Fibroblast of lung (primary cell): Measurements from ENCODE around the gene RBPJL. TPM values are rescaled to one million over a fixed set of nuclear protein-coding genes. Genes with fewer than 3 reads are reported as not detected.

Source experiments
- DNase-seq, 2 donors: peaks; one replicate each; pipeline versions ENCODE4 v3.0.0 to v3.0.0-alpha.2; 2010; ENCODE audit warnings: low read depth in 2 of 2
- H2AFZ ChIP-seq: 2 replicates; pipeline ENCODE4 v1.5.1; 2012; ENCODE audit warnings: low read length, control low read depth, inconsistent platforms
- H3K27ac ChIP-seq: 2 replicates; pipeline ENCODE4 v1.5.1; 2011; ENCODE audit warnings: low read length, control low read depth; ENCODE audit not compliant: insufficient read depth
- H3K27me3 ChIP-seq: 2 replicates; pipeline ENCODE4 v1.5.1; 2011; ENCODE audit warnings: mild to moderate bottlenecking, low read length; ENCODE audit not compliant: control insufficient read depth, insufficient read depth
- H3K36me3 ChIP-seq: 2 replicates; pipeline ENCODE4 v1.5.1; 2011; ENCODE audit warnings: low read length; ENCODE audit not compliant: control insufficient read depth, insufficient read depth
- H3K4me1 ChIP-seq: 2 replicates; pipeline ENCODE4 v1.5.1; 2011; ENCODE audit warnings: low read length; ENCODE audit not compliant: control insufficient read depth, insufficient read depth; ENCODE audit errors: extremely low read depth
- H3K4me2 ChIP-seq: 2 replicates; pipeline ENCODE4 v1.5.1; 2011; ENCODE audit warnings: low read length, control low read depth; ENCODE audit not compliant: insufficient read depth; ENCODE audit errors: extremely low read depth
- H3K4me3 ChIP-seq, 4 experiments: fragments of 200-600 bp in 1 of 4; sonication (generic) in 1 of 4; replicated peaks in 1 of 4; 2 replicates each; pipeline ENCODE4 v1.5.1; 2011 to 2016; ENCODE audit warnings: low read length in 4 of 4, low read depth in 3 of 4, mild to moderate bottlenecking in 3 of 4, control low read depth in 2 of 4, inconsistent platforms in 1 of 4, mixed read lengths in 1 of 4; ENCODE audit not compliant: insufficient read depth in 1 of 4; ENCODE audit errors: control extremely low read depth in 1 of 4
- H3K79me2 ChIP-seq: 2 replicates; pipeline ENCODE4 v1.5.1; 2012; ENCODE audit warnings: mild to moderate bottlenecking, low read length, inconsistent platforms; ENCODE audit not compliant: control insufficient read depth, insufficient read depth
- H3K9ac ChIP-seq: 2 replicates; pipeline ENCODE4 v1.5.1; 2011; ENCODE audit warnings: mild to moderate bottlenecking, low read length, control low read depth; ENCODE audit not compliant: insufficient read depth
- H3K9me3 ChIP-seq: 2 replicates; pipeline ENCODE4 v1.5.1; 2012; ENCODE audit warnings: low read depth, low read length; ENCODE audit not compliant: control insufficient read depth, insufficient read depth
- H4K20me1 ChIP-seq: 2 replicates; pipeline ENCODE4 v1.5.1; 2011; ENCODE audit warnings: low read length; ENCODE audit not compliant: control insufficient read depth, insufficient read depth; ENCODE audit errors: extremely low read depth
- CTCF ChIP-seq, 2 donors: IDR thresholded peaks in 1 of 2; conservative IDR thresholded peaks in 1 of 2; 1 replicate in 1 of 2; 2 replicates in 1 of 2; pipeline ENCODE4 v1.5.1; 2011 to 2012; ENCODE audit warnings: low read length in 2 of 2, control low read depth in 1 of 2, inconsistent platforms in 1 of 2, low read depth in 1 of 2, mild to moderate bottlenecking in 1 of 2
- EZH2 ChIP-seq: IDR thresholded peaks from 2 replicates; pipeline ENCODE4 v1.5.1; 2012; ENCODE audit warnings: low read length, control low read depth, mild to moderate bottlenecking; ENCODE audit errors: missing control alignments
- polyA plus RNA-seq, 2 donors: library from polyadenylated mRNA; depleted of rRNA in 1 of 2; stranded (reverse) in 1 of 2; unstranded in 1 of 2; fragments of >200 nt; gene quantifications; 2 replicates each; pipeline ENCODE4 v1.2.1, GENCODE V29; 2011 to 2012; ENCODE audit warnings: missing spikeins in 1 of 2
- total RNA-seq: library from RNA; depleted of rRNA; stranded (reverse); fragments of >200 nt; gene quantifications from 2 replicates; pipeline ENCODE4 v1.2.1, GENCODE V29; 2014

RBPJL gene
- total and polyA plus RNA-seq, 2 donors (not counting 1 experiment from before 2014, with no cell fraction given), result not detected

- Histone ChIP-seq H3K36me3 (peaks cover 2% of the 10 kb centered on the region), H3K27ac (peak overlapping the region; percentile 83), H3K4me2 (peak overlapping the region; percentile 95), H3K79me2 (peaks cover 63% of the 10 kb centered on the region), H3K4me3 (peak overlapping the region; percentile 96 to 100 (median 98)), H2AFZ (no peak overlapping the region), H3K9ac (peak overlapping the region; percentile 88), H4K20me1 (no peaks in the 10 kb centered on the region), H3K4me1 (peaks cover 26% of the 10 kb centered on the region), H3K27me3 (no peaks in the 10 kb centered on the region), H3K9me3 (no peaks in the 10 kb centered on the region)
- TF ChIP-seq EZH2, result no peak
- peak in 1 of 2 donors; percentile 37 for DNase-seq
Measured at GRCh38 chr20:45346851-45347250, 40.2 kb downstream of the RBPJL start.

- Histone ChIP-seq H2AFZ (no peak overlapping the region), H3K4me3 (peak overlapping the region; percentile 96 to 100 (median 98)), H3K4me2 (peak overlapping the region; percentile 95), H3K79me2 (peaks cover 57% of the 10 kb centered on the region), H3K36me3 (peaks cover 2% of the 10 kb centered on the region), H3K4me1 (peaks cover 21% of the 10 kb centered on the region), H3K27me3 (no peaks in the 10 kb centered on the region), H3K27ac (peak overlapping the region; percentile 83), H3K9ac (peak overlapping the region; percentile 88), H3K9me3 (no peaks in the 10 kb centered on the region), H4K20me1 (no peaks in the 10 kb centered on the region)
- TF ChIP-seq CTCF (conservative IDR thresholded peaks at IDR 0.05 in 1 of 2, IDR thresholded peaks at IDR 0.05 in 1 of 2; ENCODE audit: low read depth in 1 of 2, low read length in 2 of 2) (no peak), EZH2 (no peak)
- DNase-seq, result peak in 1 of 2 donors; percentile 18
Measured at GRCh38 chr20:45347297-45347935, 40.8 kb downstream of the RBPJL start.

- Histone ChIP-seq H3K27me3 (no peaks in the 10 kb centered on the region), H3K4me2 (peak within 1 kb of the TSS; percentile 95), H3K79me2 (peaks cover 50% of the 10 kb centered on the region), H3K4me1 (peaks cover 14% of the 10 kb centered on the region), H3K27ac (peak within 1 kb of the TSS; percentile 83), H3K9ac (peak within 1 kb of the TSS; percentile 88), H2AFZ (no peak within 1 kb of the TSS), H3K4me3 (peak within 1 kb of the TSS; percentile 96 to 100 (median 98)), H3K36me3 (peaks cover 2% of the 10 kb centered on the region), H4K20me1 (no peaks in the 10 kb centered on the region), H3K9me3 (no peaks in the 10 kb centered on the region)
- TF ChIP-seq CTCF (conservative IDR thresholded peaks at IDR 0.05 in 1 of 2, IDR thresholded peaks at IDR 0.05 in 1 of 2; ENCODE audit: low read depth in 1 of 2, low read length in 2 of 2) (no peak), EZH2 (no peak)
- peak; percentile 62 for DNase-seq
Measured at GRCh38 chr20:45347936-45348778, 41.5 kb downstream of the RBPJL start, which contains the start of gene SDC4. Gene SDC4 (minus strand): TSS chr20:45348424. CDS start chr20:45348384, 40 bp downstream.
